RWPE2 (cell line): ENCODE data around the gene VWA3B.

Experiments
- ATAC-seq: fragments of 200-7000 bp; cut with Tn5 transposase; 3 replicates; pipeline ENCODE4 v1.9.1; 2021; ENCODE audit warnings: low read depth
- DNase-seq: peaks from one replicate; pipeline ENCODE4 v3.0.0-alpha.2; 2020; ENCODE audit warnings: low spot score
- H3K27ac ChIP-seq: fragments of 450-650 bp; 2 replicates; pipeline ENCODE4 v1.5.1; 2017; ENCODE audit warnings: mild to moderate bottlenecking; ENCODE audit not compliant: poor library complexity, severe bottlenecking
- H3K27me3 ChIP-seq: fragments of 250-450 bp; sonication (Bioruptor Pico); 2 replicates; pipeline ENCODE4 v1.5.1; 2021; ENCODE audit warnings: mild to moderate bottlenecking, moderate library complexity; ENCODE audit not compliant: insufficient read depth, poor library complexity, severe bottlenecking
- H3K36me3 ChIP-seq: fragments of 250-450 bp; sonication (Bioruptor Pico); 2 replicates; pipeline ENCODE4 v1.5.1; 2020; ENCODE audit warnings: low read depth, mild to moderate bottlenecking, moderate library complexity
- H3K4me1 ChIP-seq: fragments of 250-450 bp; sonication (Bioruptor Pico); 2 replicates; pipeline ENCODE4 v1.5.1; 2021; ENCODE audit warnings: mild to moderate bottlenecking, moderate library complexity; ENCODE audit not compliant: insufficient read depth, poor library complexity, severe bottlenecking
- H3K4me3 ChIP-seq: fragments of 250-450 bp; sonication (Bioruptor Pico); 2 replicates; pipeline ENCODE4 v1.5.1; 2021; ENCODE audit warnings: mild to moderate bottlenecking, moderate library complexity; ENCODE audit not compliant: severe bottlenecking
- H3K9me3 ChIP-seq: fragments of 250-450 bp; sonication (Bioruptor Pico); 2 replicates; pipeline ENCODE4 v1.5.1; 2021; ENCODE audit warnings: mild to moderate bottlenecking, moderate library complexity; ENCODE audit not compliant: severe bottlenecking
- TF ChIP-seq, protein P1 (sequence below): fragments of 450-650 bp; IDR thresholded peaks from one replicate; pipeline ENCODE4 v1.5.1; 2017; ENCODE audit warnings: mild to moderate bottlenecking, moderate library complexity; ENCODE audit not compliant: poor library complexity, severe bottlenecking

VWA3B gene

GRCh38 chr2:98108110-98108509 is 21.1 kb downstream of the VWA3B start:
- Histone ChIP-seq H3K36me3 (no peaks in the 10 kb centered on the region), H3K4me1 (no peaks in the 10 kb centered on the region), H3K27me3 (peaks cover 3% of the 10 kb centered on the region), H3K4me3 (no peak overlapping the region), H3K27ac (no peak overlapping the region), H3K9me3 (peaks cover under 1% of the 10 kb centered on the region)
- TF ChIP-seq, protein P1, sequence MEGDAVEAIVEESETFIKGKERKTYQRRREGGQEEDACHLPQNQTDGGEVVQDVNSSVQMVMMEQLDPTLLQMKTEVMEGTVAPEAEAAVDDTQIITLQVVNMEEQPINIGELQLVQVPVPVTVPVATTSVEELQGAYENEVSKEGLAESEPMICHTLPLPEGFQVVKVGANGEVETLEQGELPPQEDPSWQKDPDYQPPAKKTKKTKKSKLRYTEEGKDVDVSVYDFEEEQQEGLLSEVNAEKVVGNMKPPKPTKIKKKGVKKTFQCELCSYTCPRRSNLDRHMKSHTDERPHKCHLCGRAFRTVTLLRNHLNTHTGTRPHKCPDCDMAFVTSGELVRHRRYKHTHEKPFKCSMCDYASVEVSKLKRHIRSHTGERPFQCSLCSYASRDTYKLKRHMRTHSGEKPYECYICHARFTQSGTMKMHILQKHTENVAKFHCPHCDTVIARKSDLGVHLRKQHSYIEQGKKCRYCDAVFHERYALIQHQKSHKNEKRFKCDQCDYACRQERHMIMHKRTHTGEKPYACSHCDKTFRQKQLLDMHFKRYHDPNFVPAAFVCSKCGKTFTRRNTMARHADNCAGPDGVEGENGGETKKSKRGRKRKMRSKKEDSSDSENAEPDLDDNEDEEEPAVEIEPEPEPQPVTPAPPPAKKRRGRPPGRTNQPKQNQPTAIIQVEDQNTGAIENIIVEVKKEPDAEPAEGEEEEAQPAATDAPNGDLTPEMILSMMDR = no peak
- no peak for ATAC-seq
- no peak for DNase-seq

DNA sequence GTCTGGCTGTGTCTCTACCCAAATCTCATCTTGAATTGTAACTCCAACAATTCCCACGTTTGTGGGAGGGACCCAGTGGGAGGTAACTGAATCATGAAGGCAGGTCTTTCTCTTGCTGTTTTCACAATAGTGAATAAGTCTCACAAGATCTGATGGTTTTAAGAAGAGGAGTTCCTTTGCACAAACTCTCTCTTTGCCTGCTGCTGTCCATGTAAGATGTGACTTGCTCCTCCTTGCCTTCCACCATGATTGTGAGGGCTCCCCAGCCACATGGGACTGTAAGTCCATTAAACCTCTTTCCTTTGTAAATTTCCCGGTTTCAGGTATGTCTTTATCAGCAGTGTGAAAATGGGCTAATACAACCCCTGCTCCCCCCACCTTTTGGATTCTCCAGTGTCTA is 23.8 kb downstream of the VWA3B start:
- DNase-seq = no peak
- Histone ChIP-seq H3K27me3 (peaks cover 3% of the 10 kb centered on the region), H3K4me1 (no peaks in the 10 kb centered on the region), H3K27ac (no peak overlapping the region), H3K4me3 (no peak overlapping the region), H3K9me3 (no peaks in the 10 kb centered on the region), H3K36me3 (no peaks in the 10 kb centered on the region)
- TF ChIP-seq, protein P1 = no peak
- no peak for ATAC-seq

DNA sequence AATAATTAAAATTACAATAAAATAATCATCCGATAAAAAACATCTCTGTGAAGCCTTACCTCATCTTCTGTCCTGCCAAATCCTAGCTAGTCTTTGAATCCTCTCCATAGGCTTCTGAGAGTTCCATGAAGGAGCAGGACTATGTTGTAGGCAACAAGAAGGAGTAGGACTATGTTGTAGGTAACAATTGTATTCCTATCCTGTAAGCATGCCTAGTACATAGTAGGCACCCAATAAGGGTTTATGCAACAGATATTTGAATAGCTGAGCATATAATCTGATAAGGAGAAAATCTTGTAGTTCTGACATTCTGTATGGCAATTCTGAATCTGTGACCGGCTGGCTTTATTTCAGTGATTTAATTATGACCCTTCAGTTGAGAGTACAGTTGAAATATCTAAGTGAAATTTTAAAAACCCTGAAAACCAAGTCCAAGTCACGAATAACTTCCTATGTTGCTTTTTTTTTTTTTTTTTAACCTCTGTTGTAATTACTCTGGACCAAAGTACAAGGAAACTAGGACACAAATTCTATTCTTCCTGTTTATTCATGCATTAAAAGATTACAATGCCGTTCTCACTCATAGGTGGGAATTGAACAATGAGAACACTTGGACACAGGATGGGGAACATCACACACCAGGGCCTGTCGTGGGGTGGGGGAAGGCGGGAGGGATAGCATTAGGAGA is 27.8 kb downstream of the VWA3B start:
- DNase-seq = no peak

DNA sequence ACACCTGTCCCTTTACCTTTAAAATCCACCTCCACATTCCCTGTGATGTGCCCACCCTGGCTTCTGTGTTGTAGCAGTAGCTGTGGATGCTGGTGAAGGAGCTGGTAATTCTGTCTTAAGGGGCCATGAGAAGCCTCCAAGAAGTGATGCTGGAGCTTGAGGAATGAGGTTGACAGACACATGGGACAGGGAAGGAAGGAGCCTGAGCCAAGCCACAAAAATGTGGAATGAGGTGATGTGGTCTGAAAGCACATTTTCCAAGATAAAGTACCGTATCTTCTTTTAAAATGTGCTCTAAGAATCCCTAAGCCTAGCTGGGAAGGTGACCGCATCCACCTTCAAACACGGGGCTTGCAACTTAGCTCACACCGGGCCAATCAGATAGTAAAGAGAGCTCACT is 31.2 kb downstream of the VWA3B start:
- TF ChIP-seq, protein P1 = no peak
- peak; percentile 33; the same call in 1 of the 3 replicates for ATAC-seq
- no peak overlapping the region for H3K27ac ChIP-seq
- no peak for DNase-seq
- no peaks in the 10 kb centered on the region for H3K9me3 ChIP-seq
- peaks cover 9% of the 10 kb centered on the region for H3K4me1 ChIP-seq
- H3K4me3 ChIP-seq = no peak overlapping the region
- no peaks in the 10 kb centered on the region for H3K36me3 ChIP-seq
- no peaks in the 10 kb centered on the region for H3K27me3 ChIP-seq

More for the DNA sequence above, 27.8 kb downstream of the VWA3B start:
- Histone ChIP-seq H3K27ac (no peak overlapping the region), H3K36me3 (no peaks in the 10 kb centered on the region), H3K4me3 (no peak overlapping the region), H3K27me3 (no peaks in the 10 kb centered on the region), H3K9me3 (no peaks in the 10 kb centered on the region), H3K4me1 (peaks cover 9% of the 10 kb centered on the region)
- TF ChIP-seq, protein P1 = no peak
- ATAC-seq = no peak

DNA sequence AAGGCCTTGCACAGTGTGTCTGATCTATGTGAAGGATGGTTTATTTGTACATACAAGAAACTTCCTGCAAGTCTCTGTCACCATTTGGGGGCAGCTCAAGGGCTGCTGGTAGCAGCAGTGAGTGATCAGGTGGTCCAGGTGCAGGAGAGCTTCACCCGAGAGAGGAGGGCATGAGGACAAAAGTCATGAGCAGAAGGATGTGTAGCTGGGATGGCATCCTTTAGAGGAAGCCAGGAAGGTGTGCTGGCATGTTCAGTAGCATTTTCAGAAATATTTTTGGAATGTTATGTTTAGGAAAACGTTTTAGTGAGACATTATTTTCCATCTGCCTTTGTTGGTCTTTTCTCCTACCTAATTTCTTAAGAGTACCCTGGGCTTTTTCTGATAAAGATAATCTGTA is 31.9 kb downstream of the VWA3B start:
- no peaks in the 10 kb centered on the region for H3K27me3 ChIP-seq
- H3K4me3 ChIP-seq = no peak overlapping the region
- DNase-seq = no peak
- H3K4me1 ChIP-seq = peaks cover 9% of the 10 kb centered on the region
- no peak overlapping the region for H3K27ac ChIP-seq
- ATAC-seq = 0 out of 3 replicates have a peak, but pooled peaks have one; percentile 45
- TF ChIP-seq, protein P1 = no peak
- no peaks in the 10 kb centered on the region for H3K9me3 ChIP-seq
- H3K36me3 ChIP-seq = no peaks in the 10 kb centered on the region
